ENCODE measurements around the gene SMC4.
"Not testable (repeated sequence)": the region's sequence is repeated elsewhere in the genome, so short reads cannot be mapped to it uniquely, and the experiment has no call there.

Gene SMC4

GRCh38 chr3:160447544-160447943 lies 48.1 kb downstream of the SMC4 start:
- DNase-seq = no peak

- DNase-seq = no peak
Observed at GRCh38 chr3:160448845-160449635, 49.6 kb downstream of the SMC4 start.

GRCh38 chr3:160449636-160450598 lies 50.5 kb downstream of the SMC4 start, which contains the start of gene TRIM59:
Gene TRIM59 (minus strand): TSS chr3:160449786. CDS start chr3:160439183, 10,603 bp downstream.
- DNase-seq = no peak

GRCh38 chr3:160450846-160451245 lies 51.4 kb downstream of the SMC4 start:
- no peak for DNase-seq

GRCh38 chr3:160451602-160452001 lies 52.2 kb downstream of the SMC4 start:
- no peak for DNase-seq

GRCh38 chr3:160452251-160452650 lies 52.8 kb downstream of the SMC4 start:
- not testable (repeated sequence) for DNase-seq

- DNase-seq = peak; percentile 70
Observed at GRCh38 chr3:160454995-160455394, 55.5 kb downstream of the SMC4 start.

- no peak for DNase-seq
Observed at GRCh38 chr3:160455846-160456245, 56.4 kb downstream of the SMC4 start.

GRCh38 chr3:160458151-160458550 lies 58.7 kb downstream of the SMC4 start:
- DNase-seq = no peak

GRCh38 chr3:160459450-160459970 lies 60.1 kb downstream of the SMC4 start:
- no peak for DNase-seq

- no peak for DNase-seq
Observed at GRCh38 chr3:160460033-160460432, 60.6 kb downstream of the SMC4 start.

- DNase-seq = no peak
Observed at GRCh38 chr3:160464321-160464720, 64.9 kb downstream of the SMC4 start.

GRCh38 chr3:160464971-160465370 lies 65.5 kb downstream of the SMC4 start:
- DNase-seq = no peak

- DNase-seq = no peak
Observed at GRCh38 chr3:160470181-160470580, 70.7 kb downstream of the SMC4 start.

GRCh38 chr3:160471892-160472291 lies 72.4 kb downstream of the SMC4 start:
- DNase-seq = no peak

- DNase-seq = no peak
Observed at GRCh38 chr3:160472344-160472743, 72.9 kb downstream of the SMC4 start.

- no peak for DNase-seq
Observed at GRCh38 chr3:160473221-160473620, 73.8 kb downstream of the SMC4 start.

GRCh38 chr3:160473978-160474377 lies 74.5 kb downstream of the SMC4 start:
- DNase-seq = no peak

GRCh38 chr3:160474416-160474838 lies 75.0 kb downstream of the SMC4 start:
- no peak for DNase-seq

GRCh38 chr3:160475153-160475552 lies 75.7 kb downstream of the SMC4 start:
- DNase-seq = no peak

GRCh38 chr3:160475884-160476283 lies 76.4 kb downstream of the SMC4 start:
- DNase-seq = no peak

GRCh38 chr3:160477750-160478149 lies 78.3 kb downstream of the SMC4 start:
- DNase-seq = no peak

- DNase-seq = no peak
Observed at GRCh38 chr3:160478338-160478737, 78.9 kb downstream of the SMC4 start.
